Measurements from ENCODE around the gene AJM1.
"Not testable (repeated sequence)": the region's sequence is repeated elsewhere in the genome, so short reads cannot be mapped to it uniquely, and the experiment has no call there.

AJM1 gene

GRCh38 chr9:136832581-136832980, 9.7 kb upstream of the AJM1 start:
- no peak for DNase-seq

- DNase-seq: not testable (repeated sequence)
Observed at GRCh38 chr9:136833381-136834048, 8.8 kb upstream of the AJM1 start.

- no peak for DNase-seq
Observed at GRCh38 chr9:136835162-136835931, 6.9 kb upstream of the AJM1 start.

GRCh38 chr9:136835932-136836904, 6.1 kb upstream of the AJM1 start:
- no peak for DNase-seq

GRCh38 chr9:136837146-136837855, 5.0 kb upstream of the AJM1 start:
- no peak for DNase-seq

GRCh38 chr9:136837856-136838277, 4.4 kb upstream of the AJM1 start:
- not testable (repeated sequence) for DNase-seq

- DNase-seq: no peak
Observed at GRCh38 chr9:136838314-136839228, 3.7 kb upstream of the AJM1 start.

- no peak for DNase-seq
Observed at GRCh38 chr9:136839229-136840139, 2.8 kb upstream of the AJM1 start.

GRCh38 chr9:136840140-136840876, 2.0 kb upstream of the AJM1 start:
- no peak for DNase-seq

GRCh38 chr9:136840877-136841645, 1.2 kb upstream of the AJM1 start:
- DNase-seq: no peak

GRCh38 chr9:136841646-136842379, 465 bp upstream of the AJM1 start:
- DNase-seq: peak; percentile 75 to 96

- not testable (repeated sequence) for DNase-seq
Observed at GRCh38 chr9:136843159-136843800, 1.0 kb downstream of the AJM1 start.

- DNase-seq: not testable (repeated sequence)
Observed at GRCh38 chr9:136843801-136844740, 1.8 kb downstream of the AJM1 start.

GRCh38 chr9:136844761-136845464, 2.6 kb downstream of the AJM1 start:
- DNase-seq: no peak

GRCh38 chr9:136845465-136846260, 3.4 kb downstream of the AJM1 start:
- no peak for DNase-seq
